Measurements from ENCODE around the gene PTRHD1.

The PTRHD1 gene

GRCh38 chr2:24744356-24744755 is 48.8 kb downstream of the PTRHD1 start:
- ATAC-seq (ENCODE audit: insufficient read depth, low read depth) (no peak), DNase-seq (no peak)
- Histone ChIP-seq H3K9me3 (ENCODE audit: insufficient read depth, low read length, severe bottlenecking) (no peaks in the 10 kb centered on the region), H2AFZ (ENCODE audit: low read depth, low read length) (no peak overlapping the region), H3K4me2 (ENCODE audit: insufficient read depth, low read length) (no peak overlapping the region), H3K27ac (ENCODE audit: low read length) (no peak overlapping the region), H3K4me1 (ENCODE audit: insufficient read depth, low read length) (no peaks in the 10 kb centered on the region), H3K4me3 (ENCODE audit: low read depth in 1 of 2, low read length in 2 of 2) (no peak overlapping the region), H3K36me3 (ENCODE audit: insufficient read depth, low read length) (peaks cover 26% of the 10 kb centered on the region), H3K27me3 (ENCODE audit: insufficient read depth, low read length, poor library complexity) (no peaks in the 10 kb centered on the region), H4K20me1 (ENCODE audit: insufficient read depth, low read length) (no peaks in the 10 kb centered on the region), H3K9ac (ENCODE audit: low read depth, low read length) (no peak overlapping the region), H3K79me2 (ENCODE audit: insufficient read depth, low read length) (no peaks in the 10 kb centered on the region)
- TF ChIP-seq, protein P1, sequence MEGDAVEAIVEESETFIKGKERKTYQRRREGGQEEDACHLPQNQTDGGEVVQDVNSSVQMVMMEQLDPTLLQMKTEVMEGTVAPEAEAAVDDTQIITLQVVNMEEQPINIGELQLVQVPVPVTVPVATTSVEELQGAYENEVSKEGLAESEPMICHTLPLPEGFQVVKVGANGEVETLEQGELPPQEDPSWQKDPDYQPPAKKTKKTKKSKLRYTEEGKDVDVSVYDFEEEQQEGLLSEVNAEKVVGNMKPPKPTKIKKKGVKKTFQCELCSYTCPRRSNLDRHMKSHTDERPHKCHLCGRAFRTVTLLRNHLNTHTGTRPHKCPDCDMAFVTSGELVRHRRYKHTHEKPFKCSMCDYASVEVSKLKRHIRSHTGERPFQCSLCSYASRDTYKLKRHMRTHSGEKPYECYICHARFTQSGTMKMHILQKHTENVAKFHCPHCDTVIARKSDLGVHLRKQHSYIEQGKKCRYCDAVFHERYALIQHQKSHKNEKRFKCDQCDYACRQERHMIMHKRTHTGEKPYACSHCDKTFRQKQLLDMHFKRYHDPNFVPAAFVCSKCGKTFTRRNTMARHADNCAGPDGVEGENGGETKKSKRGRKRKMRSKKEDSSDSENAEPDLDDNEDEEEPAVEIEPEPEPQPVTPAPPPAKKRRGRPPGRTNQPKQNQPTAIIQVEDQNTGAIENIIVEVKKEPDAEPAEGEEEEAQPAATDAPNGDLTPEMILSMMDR (IDR thresholded peaks at IDR 0.05; ENCODE audit: borderline replicate concordance, extremely low read depth, low read length, poor library complexity, severe bottlenecking), result no peak
- TF ChIP-seq EZH2 (IDR thresholded peaks at IDR 0.05; ENCODE audit: borderline replicate concordance, low read depth, low read length, severe bottlenecking), result no peak

DNA sequence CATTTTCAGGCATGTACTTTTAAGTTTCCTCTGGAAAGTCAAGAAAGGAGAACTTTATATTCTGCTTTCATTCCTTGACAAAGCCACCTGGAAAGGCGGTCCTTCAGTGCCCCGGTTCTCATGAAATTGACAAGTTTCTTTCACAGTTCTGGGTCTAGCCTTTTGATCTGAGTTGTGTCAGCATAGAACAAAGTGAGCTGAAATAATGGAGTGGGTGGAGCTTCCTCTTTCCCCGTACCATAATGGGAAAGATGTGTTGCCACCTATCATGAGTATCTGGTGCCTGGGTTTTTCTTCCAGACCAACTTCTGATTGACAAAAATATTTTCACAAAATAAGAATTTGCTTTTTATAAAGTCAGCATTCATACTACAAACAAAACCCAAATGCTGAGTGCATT is 49.3 kb downstream of the PTRHD1 start:
- TF ChIP-seq, protein P1 (IDR thresholded peaks at IDR 0.05; ENCODE audit: borderline replicate concordance, extremely low read depth, low read length, poor library complexity, severe bottlenecking), result no peak
- no peak for TF ChIP-seq EZH2 (IDR thresholded peaks at IDR 0.05; ENCODE audit: borderline replicate concordance, low read depth, low read length, severe bottlenecking)
- Histone ChIP-seq H4K20me1 (ENCODE audit: insufficient read depth, low read length) (no peaks in the 10 kb centered on the region), H3K4me3 (ENCODE audit: low read depth in 1 of 2, low read length in 2 of 2) (no peak overlapping the region), H3K27ac (ENCODE audit: low read length) (no peak overlapping the region), H3K79me2 (ENCODE audit: insufficient read depth, low read length) (no peaks in the 10 kb centered on the region), H3K36me3 (ENCODE audit: insufficient read depth, low read length) (peaks cover 26% of the 10 kb centered on the region), H3K4me2 (ENCODE audit: insufficient read depth, low read length) (no peak overlapping the region), H3K9me3 (ENCODE audit: insufficient read depth, low read length, severe bottlenecking) (no peaks in the 10 kb centered on the region), H3K27me3 (ENCODE audit: insufficient read depth, low read length, poor library complexity) (no peaks in the 10 kb centered on the region), H3K4me1 (ENCODE audit: insufficient read depth, low read length) (no peaks in the 10 kb centered on the region), H2AFZ (ENCODE audit: low read depth, low read length) (no peak overlapping the region), H3K9ac (ENCODE audit: low read depth, low read length) (no peak overlapping the region)
- ATAC-seq (ENCODE audit: insufficient read depth, low read depth) (no peak), DNase-seq (no peak)

DNA sequence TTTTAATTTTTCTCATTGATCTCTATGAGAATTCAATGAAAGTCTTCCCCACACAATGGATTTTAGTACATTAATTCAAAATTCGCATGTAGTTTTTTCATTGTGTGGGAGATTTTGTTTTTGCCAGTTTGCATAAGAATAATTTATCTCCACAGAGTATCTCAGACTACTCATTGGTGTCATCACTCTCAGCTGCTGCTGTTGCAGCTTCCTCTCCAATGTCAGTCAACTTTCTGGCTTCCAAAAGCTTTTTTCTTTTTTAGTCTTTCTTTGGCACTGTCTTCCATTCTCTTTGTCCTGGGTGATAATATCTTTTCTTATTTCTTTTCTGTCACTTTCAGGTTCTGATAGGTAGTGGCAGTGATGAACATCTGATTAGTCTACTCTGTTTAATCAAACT is 50.5 kb downstream of the PTRHD1 start:
- H3K4me1 ChIP-seq (ENCODE audit: insufficient read depth, low read length), result no peaks in the 10 kb centered on the region
- no peaks in the 10 kb centered on the region for H4K20me1 ChIP-seq (ENCODE audit: insufficient read depth, low read length)
- H3K27ac ChIP-seq (ENCODE audit: low read length), result no peak overlapping the region
- peaks cover 26% of the 10 kb centered on the region for H3K36me3 ChIP-seq (ENCODE audit: insufficient read depth, low read length)
- TF ChIP-seq EZH2 (IDR thresholded peaks at IDR 0.05; ENCODE audit: borderline replicate concordance, low read depth, low read length, severe bottlenecking), result no peak
- TF ChIP-seq, protein P1 (IDR thresholded peaks at IDR 0.05; ENCODE audit: borderline replicate concordance, extremely low read depth, low read length, poor library complexity, severe bottlenecking), result no peak
- H3K4me2 ChIP-seq (ENCODE audit: insufficient read depth, low read length), result no peak overlapping the region
- H3K9ac ChIP-seq (ENCODE audit: low read depth, low read length), result no peak overlapping the region
- H3K4me3 ChIP-seq (ENCODE audit: low read depth in 1 of 2, low read length in 2 of 2), result no peak overlapping the region
- H2AFZ ChIP-seq (ENCODE audit: low read depth, low read length), result no peak overlapping the region
- no peak for DNase-seq
- no peaks in the 10 kb centered on the region for H3K27me3 ChIP-seq (ENCODE audit: insufficient read depth, low read length, poor library complexity)
- no peak for ATAC-seq (ENCODE audit: insufficient read depth, low read depth)
- H3K79me2 ChIP-seq (ENCODE audit: insufficient read depth, low read length), result no peaks in the 10 kb centered on the region
- no peaks in the 10 kb centered on the region for H3K9me3 ChIP-seq (ENCODE audit: insufficient read depth, low read length, severe bottlenecking)

GRCh38 chr2:24740142-24740541 is 53.0 kb downstream of the PTRHD1 start:
- no peaks in the 10 kb centered on the region for H3K9me3 ChIP-seq (ENCODE audit: insufficient read depth, low read length, severe bottlenecking)
- H2AFZ ChIP-seq (ENCODE audit: low read depth, low read length), result no peak overlapping the region
- DNase-seq (no peak), ATAC-seq (ENCODE audit: insufficient read depth, low read depth) (no peak)
- TF ChIP-seq, protein P1 (IDR thresholded peaks at IDR 0.05; ENCODE audit: borderline replicate concordance, extremely low read depth, low read length, poor library complexity, severe bottlenecking), result no peak
- TF ChIP-seq EZH2 (IDR thresholded peaks at IDR 0.05; ENCODE audit: borderline replicate concordance, low read depth, low read length, severe bottlenecking), result no peak
- H3K9ac ChIP-seq (ENCODE audit: low read depth, low read length), result no peak overlapping the region
- no peaks in the 10 kb centered on the region for H3K79me2 ChIP-seq (ENCODE audit: insufficient read depth, low read length)
- H4K20me1 ChIP-seq (ENCODE audit: insufficient read depth, low read length), result no peaks in the 10 kb centered on the region
- H3K27me3 ChIP-seq (ENCODE audit: insufficient read depth, low read length, poor library complexity), result no peaks in the 10 kb centered on the region
- peaks cover 14% of the 10 kb centered on the region for H3K36me3 ChIP-seq (ENCODE audit: insufficient read depth, low read length)
- H3K27ac ChIP-seq (ENCODE audit: low read length), result no peak overlapping the region
- H3K4me1 ChIP-seq (ENCODE audit: insufficient read depth, low read length), result no peaks in the 10 kb centered on the region
- H3K4me3 ChIP-seq (ENCODE audit: low read depth in 1 of 2, low read length in 2 of 2), result no peak overlapping the region
- no peak overlapping the region for H3K4me2 ChIP-seq (ENCODE audit: insufficient read depth, low read length)

All from DND-41 (cell line).